Erythroblast (primary cell): ENCODE measurements around the gene RASSF3.

Experiments used
- GATA1 ChIP-seq: IDR thresholded peaks from 2 replicates; pipeline ENCODE4 v1.6.1; 2011; ENCODE audit warnings: low read depth, mild to moderate bottlenecking, control low read depth, low read length, moderate library complexity
- POLR2A ChIP-seq: IDR thresholded peaks from 2 replicates; pipeline ENCODE4 v1.6.1; 2011; ENCODE audit warnings: mild to moderate bottlenecking, low read length

DNA sequence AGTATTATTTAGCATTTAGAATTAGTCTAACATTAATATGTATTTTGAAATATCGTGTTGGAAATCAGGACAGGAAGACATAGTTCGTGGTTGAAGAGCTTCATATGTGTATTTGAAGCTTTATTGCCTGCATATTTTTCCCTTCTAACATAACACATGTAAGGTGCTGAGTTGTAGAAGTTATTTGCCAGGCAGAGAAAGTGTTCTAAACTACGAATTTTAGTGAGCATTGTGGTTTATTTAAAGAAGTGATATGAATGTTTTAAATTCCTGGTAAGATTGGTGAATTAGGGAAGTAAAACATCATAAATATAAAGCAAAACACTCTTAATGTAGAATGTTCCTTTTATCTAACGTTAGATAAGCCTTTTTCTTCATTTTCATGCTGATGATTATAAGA is 2.5 kb downstream of the RASSF3 start:
- TF ChIP-seq POLR2A (no peak), GATA1 (no peak)
